Mesenteric fat pad (tissue), 1 donor: ENCODE measurements around the gene DUSP15. TPM values are rescaled to one million over a fixed set of nuclear protein-coding genes. Genes with fewer than 3 reads are reported as not detected.
A peak's percentile ranks its signal among the peaks of the same experiment; 100 is the strongest.

ENCODE experiments used
- DNase-seq: peaks from one replicate; pipeline ENCODE4 v3.0.0-alpha.2; 2020; ENCODE audit warnings: low spot score
- total RNA-seq: library from RNA; stranded (reverse); fragmentation: NEBNext Ultra II Directional; extraction: Animal tissue kit (Norgen Biotek cat#: 25700); gene quantifications from one replicate; pipeline ENCODE4 v1.2.1, GENCODE V29; 2021
- donor health status: DM: yes; HTN: yes; CAD: no.

Gene DUSP15
- total RNA-seq, 1 donor from 2014 or later: 0.77 TPM

DNA sequence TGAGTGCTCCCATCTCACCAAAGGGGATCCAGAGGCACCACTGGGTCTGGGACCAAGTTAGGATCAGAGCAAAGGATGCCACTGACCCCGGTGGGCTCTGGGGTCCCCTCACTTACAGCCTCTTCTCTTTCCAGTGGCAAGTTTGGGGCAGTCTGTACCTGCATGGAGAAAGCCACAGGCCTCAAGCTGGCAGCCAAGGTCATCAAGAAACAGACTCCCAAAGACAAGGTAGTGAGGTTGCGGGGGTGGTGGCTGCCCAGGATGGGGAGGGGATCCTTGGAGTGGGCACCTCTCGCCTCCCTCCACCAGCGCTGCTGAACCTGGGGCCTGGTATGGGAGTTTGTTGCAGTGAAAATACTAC is 46.2 kb downstream of the DUSP15 start:
- no peak for DNase-seq

GRCh38 chr20:31823360-31824124 is 46.8 kb downstream of the DUSP15 start:
- no peak for DNase-seq

DNA sequence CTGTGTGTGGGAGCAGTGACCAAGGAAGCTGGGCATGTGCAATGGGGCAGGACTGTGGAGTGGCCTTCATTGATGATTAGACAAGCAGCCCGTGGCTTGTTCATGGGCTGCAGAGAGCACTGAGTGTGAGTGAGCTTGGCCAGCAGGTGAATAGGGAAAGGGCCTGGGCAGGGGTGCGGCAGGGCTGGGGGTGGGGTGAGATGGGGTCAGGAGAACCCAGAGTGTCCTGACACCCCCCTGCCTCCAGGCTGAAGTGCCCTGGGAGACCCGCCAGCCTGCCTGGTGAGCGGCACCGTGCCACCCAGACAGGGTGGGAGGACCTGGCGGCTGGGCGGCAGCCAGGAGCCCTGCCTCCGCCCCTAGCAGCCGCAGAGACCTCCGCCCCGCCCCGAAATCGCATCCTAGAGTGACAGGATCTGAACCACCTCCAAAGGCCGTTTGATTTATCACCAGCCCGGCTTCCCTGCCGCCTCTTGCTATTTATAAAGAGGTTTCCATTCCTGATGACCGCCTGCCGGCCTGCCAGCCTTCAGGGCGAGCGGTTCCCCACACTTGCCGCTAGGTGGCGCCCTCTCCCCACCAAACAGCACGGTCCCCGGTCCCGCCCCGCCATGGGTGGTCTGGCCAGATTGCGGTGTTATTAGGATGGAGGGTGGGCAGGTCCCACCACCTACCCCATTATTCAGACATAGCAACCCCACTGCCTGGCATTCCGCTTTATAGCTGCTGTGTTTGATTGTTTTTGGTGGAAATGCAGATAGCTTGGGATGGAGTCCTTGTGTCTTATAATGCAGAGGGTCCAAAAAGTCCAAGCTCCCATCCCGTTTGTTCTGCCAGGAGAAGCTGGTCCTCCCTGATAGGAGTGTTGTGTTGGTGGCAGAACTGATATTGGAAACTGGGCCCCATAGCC is 47.7 kb downstream of the DUSP15 start:
- peak; percentile 93 for DNase-seq

GRCh38 chr20:31821427-31821826 is 48.9 kb downstream of the DUSP15 start:
- no peak for DNase-seq

DNA sequence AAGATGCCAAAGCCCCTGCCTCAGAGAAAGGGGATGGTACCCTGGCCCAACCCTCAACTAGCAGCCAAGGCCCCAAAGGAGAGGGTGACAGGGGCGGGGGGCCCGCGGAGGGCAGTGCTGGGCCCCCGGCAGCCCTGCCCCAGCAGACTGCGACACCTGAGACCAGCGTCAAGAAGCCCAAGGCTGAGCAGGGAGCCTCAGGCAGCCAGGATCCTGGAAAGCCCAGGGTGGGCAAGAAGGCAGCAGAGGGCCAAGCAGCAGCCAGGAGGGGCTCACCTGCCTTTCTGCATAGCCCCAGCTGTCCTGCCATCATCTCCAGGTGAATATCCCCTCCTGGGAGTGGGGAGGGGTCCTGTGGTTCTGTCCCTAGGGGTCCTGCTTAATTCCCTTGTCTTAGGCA is 50.1 kb downstream of the DUSP15 start:
- DNase-seq: peak; percentile 80

DNA sequence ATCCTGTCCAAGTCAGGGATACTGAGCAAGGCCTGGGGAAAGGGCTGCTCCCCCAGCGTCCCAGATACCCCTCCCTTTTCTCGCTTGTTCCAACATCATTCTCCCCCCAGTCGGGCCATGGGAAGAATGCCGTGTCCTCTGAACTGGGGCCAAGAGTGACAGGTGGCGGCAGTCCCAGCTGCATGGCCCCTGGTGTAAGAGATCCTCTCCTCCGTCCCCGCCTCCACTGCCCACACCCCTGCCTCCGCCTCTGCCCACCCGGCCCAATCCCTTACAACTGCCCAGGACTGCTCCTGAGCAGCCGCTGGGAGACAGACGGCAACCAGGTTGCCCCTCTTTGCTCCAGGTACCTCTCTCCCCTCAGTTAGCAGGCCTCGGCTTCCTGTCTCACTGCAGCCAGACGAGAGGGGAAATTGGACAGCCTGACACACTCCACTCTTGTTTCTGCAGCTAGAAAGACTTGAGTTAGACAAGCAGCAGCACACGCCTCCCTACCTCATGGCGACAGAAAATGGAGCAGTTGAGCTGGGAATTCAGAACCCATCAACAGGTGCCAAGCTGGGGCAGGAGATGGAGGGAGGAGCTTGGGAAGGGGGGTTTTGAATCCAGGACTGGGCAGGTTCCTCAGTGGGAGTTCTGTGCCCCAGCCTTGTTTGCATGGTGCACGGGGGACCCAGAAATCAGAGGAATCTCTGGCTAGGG is 51.1 kb downstream of the DUSP15 start, which contains the start of gene MYLK2:
MYLK2 (plus strand) TSS at position 274 of the 702 bp plus-strand sequence; CDS start at position 499, 225 bp downstream.
- DNase-seq: no peak

DNA sequence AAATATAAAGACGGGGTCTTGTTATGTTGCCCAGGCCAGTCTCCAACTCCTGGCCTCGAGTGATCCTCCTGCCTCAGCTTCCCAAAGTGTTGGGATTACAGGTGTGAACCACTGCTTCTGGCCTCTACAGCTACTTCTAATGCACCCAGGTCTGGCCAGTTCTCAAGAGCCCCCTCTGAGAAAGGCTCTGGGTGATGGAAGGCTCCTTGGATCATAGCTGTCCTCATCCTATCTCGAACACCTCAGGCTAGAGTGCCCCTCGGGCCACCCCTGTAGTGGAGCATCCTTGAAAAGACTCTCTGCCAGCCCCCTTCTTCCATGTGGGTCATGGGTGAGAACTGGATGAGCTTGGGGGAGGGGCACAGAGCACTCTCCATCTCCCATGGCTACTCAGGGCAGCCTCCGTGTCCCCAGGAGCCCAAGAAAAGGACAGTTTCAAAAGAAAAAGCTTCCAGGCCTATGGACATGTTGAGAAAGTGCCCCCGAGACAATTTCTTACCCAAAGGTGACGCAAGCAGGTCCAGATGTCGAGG is 51.9 kb downstream of the DUSP15 start:
- peak; percentile 47 for DNase-seq

DNA sequence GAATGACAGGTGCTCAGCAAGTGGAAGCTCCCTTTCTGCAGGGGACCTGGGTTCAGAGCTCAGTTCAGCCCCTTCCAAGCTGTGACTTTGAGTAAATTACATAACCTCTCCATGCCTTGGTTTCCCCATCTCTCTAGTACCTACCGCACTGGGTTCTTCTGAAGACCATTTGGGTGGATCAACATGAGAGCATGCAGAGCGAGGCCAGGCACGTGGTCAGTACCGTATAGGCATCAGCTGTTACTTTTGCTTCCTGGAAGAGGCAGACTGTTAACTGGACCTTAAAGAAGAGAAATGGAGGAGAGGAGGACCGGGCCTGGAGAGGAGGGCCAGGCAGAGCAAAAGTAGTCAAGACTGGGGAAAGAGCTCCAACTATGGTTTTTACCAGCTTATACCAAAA is 52.9 kb downstream of the DUSP15 start:
- peak; percentile 26 for DNase-seq

DNA sequence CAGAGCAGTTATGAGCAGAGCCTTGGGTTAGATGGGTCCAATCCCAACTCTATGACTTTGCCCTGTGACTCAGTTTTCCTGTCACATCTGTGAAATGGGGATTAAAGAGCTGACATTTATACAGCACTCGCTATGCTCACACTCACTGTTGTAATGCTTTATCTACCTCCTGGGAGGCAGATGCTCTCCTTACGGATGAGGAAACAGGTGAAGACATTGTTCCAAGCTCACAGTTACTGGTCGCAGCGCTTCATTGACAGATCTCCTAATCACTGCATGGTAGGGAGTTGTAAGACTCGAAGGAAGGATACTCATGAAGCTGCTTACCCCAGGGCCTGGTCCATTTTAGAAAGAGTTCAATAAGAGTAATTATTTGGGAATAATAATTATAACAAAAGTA is 54.1 kb downstream of the DUSP15 start:
- no peak for DNase-seq

- DNase-seq: peak; percentile 57
Observed at GRCh38 chr20:31815408-31816188, 54.7 kb downstream of the DUSP15 start.

DNA sequence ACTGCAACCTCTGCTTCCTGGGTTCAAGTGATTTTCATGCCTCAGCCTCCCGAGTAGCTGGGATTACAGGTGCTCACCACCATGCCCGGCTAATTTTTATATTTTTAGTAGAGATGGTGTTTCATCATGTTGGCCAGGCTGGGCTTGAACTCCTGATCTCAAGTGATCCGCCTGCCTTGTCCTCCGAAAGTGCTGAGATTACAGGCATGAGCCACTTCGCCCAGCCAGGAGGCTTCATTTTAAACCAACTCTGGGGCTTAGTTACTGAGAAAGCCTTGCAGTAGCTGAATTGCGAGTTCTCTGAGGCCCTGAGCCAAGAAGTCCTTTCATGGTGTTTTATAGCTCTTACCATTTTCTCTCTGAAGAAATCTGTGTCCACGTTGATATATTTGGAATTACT is 56.2 kb downstream of the DUSP15 start:
- peak; percentile 39 for DNase-seq

GRCh38 chr20:31813611-31814010 is 56.7 kb downstream of the DUSP15 start:
- no peak for DNase-seq

- no peak for DNase-seq
Observed at GRCh38 chr20:31811796-31812728, 58.3 kb downstream of the DUSP15 start.

GRCh38 chr20:31811198-31811597 is 59.1 kb downstream of the DUSP15 start:
- no peak for DNase-seq

Other genes starting within 250 kb of the DUSP15 start
- gene COX4I2, start 232.6 kb downstream of the DUSP15 start, total RNA-seq: 2.3 TPM
- gene BCL2L1, start 147.7 kb downstream of the DUSP15 start, total RNA-seq: 135 TPM
- gene TPX2, start 131.2 kb downstream of the DUSP15 start, total RNA-seq: 1.1 TPM
- gene MYLK2, start 51.2 kb downstream of the DUSP15 start, total RNA-seq: not detected
- gene FOXS1, start 24.9 kb downstream of the DUSP15 start, total RNA-seq: not detected
- gene TTLL9, start 107 bp upstream of the DUSP15 start, total RNA-seq: 0.13 TPM
- 5.9 TPM for gene PDRG1, start 81.5 kb upstream of the DUSP15 start, total RNA-seq
- not detected for gene XKR7, start 97.6 kb upstream of the DUSP15 start, total RNA-seq
- gene CCM2L, start 139.9 kb upstream of the DUSP15 start, total RNA-seq: 10.4 TPM
- gene HCK, start 181.7 kb upstream of the DUSP15 start, total RNA-seq: 35.1 TPM
- 40.6 TPM for gene TM9SF4, start 239.2 kb upstream of the DUSP15 start, total RNA-seq